Frontal cortex (tissue), 4 donors: Measurements from ENCODE around the gene CCDC81. TPM values are rescaled to one million over a fixed set of nuclear protein-coding genes. Genes with fewer than 3 reads are reported as not detected.
"Not testable (repeated sequence)": the region's sequence is repeated elsewhere in the genome, so short reads cannot be mapped to it uniquely, and the experiment has no call there.

Experiments
- DNase-seq, 2 donors: peaks; one replicate each; pipeline ENCODE4 v3.0.0; 2012; ENCODE audit warnings: low spot score in 2 of 2
- FAIRE-seq: peaks from 2 replicates; lab custom pipeline; 2012; peaks lifted over from hg19 to GRCh38; lab: Jason Lieb, UNC
- total RNA-seq: library from RNA; depleted of rRNA; stranded (reverse); fragments of >200 nt; gene quantifications from one replicate; pipeline ENCODE4 v1.2.3, GENCODE V29; 2014
- donor health status: control.
- donor health status: control.
- donor health status: control.

CCDC81 gene
- 0.82 TPM for total RNA-seq

GRCh38 chr11:86374586-86374985, at the start of gene CCDC81:
TSS of gene CCDC81 (plus strand) at chr11:86374887. CDS start at chr11:86375164, 277 bp downstream.
- DNase-seq, result peak in 1 of 2 donors; percentile 14
- FAIRE-seq, result no peak

GRCh38 chr11:86335131-86335767, 39.4 kb upstream of the CCDC81 start:
- FAIRE-seq, result no peak

GRCh38 chr11:86337227-86337626, 37.5 kb upstream of the CCDC81 start:
- no peak for DNase-seq
- no peak for FAIRE-seq

More at GRCh38 chr11:86335131-86335767, 39.4 kb upstream of the CCDC81 start:
- no peak for DNase-seq

- DNase-seq, result no peak
- no peak for FAIRE-seq
Measured at GRCh38 chr11:86341382-86341781, 33.3 kb upstream of the CCDC81 start.

GRCh38 chr11:86346513-86346912, 28.2 kb upstream of the CCDC81 start:
- DNase-seq, result no peak

GRCh38 chr11:86355256-86355655, 19.4 kb upstream of the CCDC81 start:
- DNase-seq, result no peak
- no peak for FAIRE-seq

More at GRCh38 chr11:86346513-86346912, 28.2 kb upstream of the CCDC81 start:
- FAIRE-seq, result no peak

- not testable (repeated sequence) for FAIRE-seq, DNase-seq
Measured at GRCh38 chr11:86357412-86357811, 17.3 kb upstream of the CCDC81 start.

GRCh38 chr11:86358720-86359119, 16.0 kb upstream of the CCDC81 start:
- FAIRE-seq, result no peak

GRCh38 chr11:86360775-86361395, 13.8 kb upstream of the CCDC81 start:
- DNase-seq (peak in 1 of 2 donors; percentile 13), FAIRE-seq (no peak)

More at GRCh38 chr11:86358720-86359119, 16.0 kb upstream of the CCDC81 start:
- DNase-seq, result peak in 1 of 2 donors; percentile 8

- no peak for FAIRE-seq
Measured at GRCh38 chr11:86363424-86363823, 11.3 kb upstream of the CCDC81 start.

GRCh38 chr11:86365546-86365945, 9.1 kb upstream of the CCDC81 start:
- FAIRE-seq (no peak), DNase-seq (no peak)

More at GRCh38 chr11:86363424-86363823, 11.3 kb upstream of the CCDC81 start:
- no peak for DNase-seq

GRCh38 chr11:86369668-86370067, 5.0 kb upstream of the CCDC81 start:
- DNase-seq (no peak), FAIRE-seq (no peak)

GRCh38 chr11:86370171-86370570, 4.5 kb upstream of the CCDC81 start:
- no peak for DNase-seq
- FAIRE-seq, result no peak

GRCh38 chr11:86370922-86371594, 3.6 kb upstream of the CCDC81 start:
- DNase-seq (no peak), FAIRE-seq (no peak)

GRCh38 chr11:86372041-86372440, 2.6 kb upstream of the CCDC81 start:
- DNase-seq, result no peak

GRCh38 chr11:86372586-86372985, 2.1 kb upstream of the CCDC81 start:
- FAIRE-seq, result no peak
- DNase-seq, result no peak

More at GRCh38 chr11:86372041-86372440, 2.6 kb upstream of the CCDC81 start:
- FAIRE-seq, result no peak

GRCh38 chr11:86374069-86374468, 618 bp upstream of the CCDC81 start:
- no peak for DNase-seq
- no peak for FAIRE-seq

GRCh38 chr11:86377972-86378371, 3.3 kb downstream of the CCDC81 start:
- FAIRE-seq, result no peak

GRCh38 chr11:86380295-86381059, 5.8 kb downstream of the CCDC81 start:
- no peak for FAIRE-seq
- no peak for DNase-seq

More at GRCh38 chr11:86377972-86378371, 3.3 kb downstream of the CCDC81 start:
- DNase-seq, result no peak
